LoVo (cell line): Measurements from ENCODE around the gene FDX2.

Source experiments
- DNase-seq: peaks from one replicate; pipeline ENCODE4 v3.0.0-alpha.2; 2016; ENCODE audit warnings: low spot score

FDX2 gene

DNA sequence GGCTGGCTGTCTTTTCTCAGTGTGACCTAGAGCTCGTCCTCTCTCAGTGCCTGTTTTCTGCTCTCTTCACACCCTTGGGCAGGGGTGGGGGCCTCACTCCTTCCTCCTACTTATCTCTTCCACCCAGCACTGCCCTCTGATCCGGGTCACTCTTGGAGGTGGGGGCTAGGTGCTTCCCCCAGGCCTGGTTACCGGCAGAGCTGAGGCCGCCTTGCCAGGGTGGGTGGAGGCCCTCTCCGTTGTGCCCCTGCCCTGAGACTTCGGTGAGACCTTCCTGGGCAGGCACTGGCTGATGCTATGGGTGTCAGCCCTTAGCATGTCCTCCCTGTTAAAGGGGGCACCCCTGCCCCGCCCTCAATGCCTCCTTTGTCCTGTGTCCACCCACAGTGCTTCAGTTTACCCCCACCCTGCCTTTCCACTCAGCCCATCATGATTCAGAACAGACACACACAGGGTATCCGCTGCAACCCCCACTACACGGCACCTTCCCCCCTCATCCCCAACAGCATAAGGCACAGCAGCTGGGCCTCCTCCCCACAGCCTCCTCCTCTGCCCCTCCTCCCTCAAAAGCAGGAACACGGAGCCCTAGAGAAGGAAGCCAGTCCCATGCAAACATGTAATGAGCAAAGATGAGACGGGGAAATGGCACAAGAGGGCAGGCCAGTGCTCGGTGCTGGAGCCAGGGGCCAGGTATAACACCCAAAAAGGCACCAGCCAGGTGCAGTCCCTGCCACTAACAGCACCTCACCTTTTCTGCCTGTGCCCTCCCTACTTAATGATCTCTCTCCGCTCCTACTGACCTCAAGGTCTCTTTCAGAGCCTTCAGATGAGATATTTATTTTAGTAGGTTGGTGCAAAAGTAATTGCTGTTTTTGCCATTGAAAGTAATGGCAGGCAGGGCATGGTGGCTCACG, 16.0 kb downstream of the FDX2 start:
- no peak for DNase-seq

DNA sequence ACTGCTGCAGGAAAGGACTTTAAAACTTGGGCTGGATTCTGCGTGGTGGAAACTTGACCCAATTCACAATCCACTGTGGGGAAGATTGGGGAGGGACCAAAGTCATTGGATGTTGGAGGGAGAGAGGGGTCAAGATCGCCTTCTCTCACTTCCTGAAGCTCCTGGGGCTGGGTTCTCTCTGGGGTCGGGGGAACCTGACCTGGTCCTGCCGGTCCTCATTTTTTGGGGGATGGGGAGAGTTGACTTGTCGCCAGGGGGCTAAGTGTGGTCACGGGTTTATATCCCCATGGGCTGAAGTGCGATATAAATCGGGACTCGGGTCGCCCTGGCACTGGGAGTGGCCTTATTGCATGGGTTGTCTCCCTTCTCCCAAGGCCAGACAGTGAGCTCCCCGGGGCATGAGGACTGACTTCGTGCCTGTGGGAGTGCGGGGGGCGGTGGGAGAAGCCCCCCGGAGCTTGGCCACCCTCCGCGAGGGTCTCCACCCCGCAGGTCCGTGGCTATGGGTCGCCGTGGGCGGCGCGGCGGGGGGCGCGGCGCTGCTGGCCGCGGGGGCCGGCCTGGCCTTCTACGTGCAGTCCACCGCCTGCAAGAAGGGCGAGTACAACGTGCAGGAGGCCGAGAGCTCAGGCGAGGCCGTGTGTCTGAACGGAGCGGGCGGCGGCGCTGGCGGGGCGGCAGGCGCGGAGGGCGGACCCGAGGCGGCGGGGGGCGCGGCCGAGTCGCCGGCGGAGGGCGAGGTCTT, 19.8 kb downstream of the FDX2 start:
- no peak for DNase-seq

DNA sequence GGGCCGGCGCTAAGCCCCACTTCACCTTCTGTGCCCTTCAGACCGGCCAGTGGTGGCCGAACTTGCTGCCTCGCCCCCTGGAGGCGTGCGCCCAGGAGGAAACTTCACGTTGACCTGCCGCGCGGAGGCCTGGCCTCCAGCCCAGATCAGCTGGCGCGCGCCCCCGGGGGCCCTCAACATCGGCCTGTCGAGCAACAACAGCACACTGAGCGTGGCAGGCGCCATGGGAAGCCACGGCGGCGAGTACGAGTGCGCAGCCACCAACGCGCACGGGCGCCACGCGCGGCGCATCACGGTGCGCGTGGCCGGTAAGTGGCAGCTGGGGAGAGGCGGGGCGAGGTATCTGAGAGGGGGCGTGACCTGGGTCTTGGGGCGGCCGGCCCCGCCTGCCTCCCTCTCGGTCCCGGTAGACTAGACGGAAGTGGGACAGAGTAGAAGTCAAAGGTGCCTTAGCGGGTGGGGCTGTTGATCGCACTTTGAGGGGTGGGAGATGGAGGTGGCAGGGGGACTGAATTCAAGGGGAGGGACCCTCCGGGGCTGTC, 20.4 kb downstream of the FDX2 start:
- no peak for DNase-seq

DNA sequence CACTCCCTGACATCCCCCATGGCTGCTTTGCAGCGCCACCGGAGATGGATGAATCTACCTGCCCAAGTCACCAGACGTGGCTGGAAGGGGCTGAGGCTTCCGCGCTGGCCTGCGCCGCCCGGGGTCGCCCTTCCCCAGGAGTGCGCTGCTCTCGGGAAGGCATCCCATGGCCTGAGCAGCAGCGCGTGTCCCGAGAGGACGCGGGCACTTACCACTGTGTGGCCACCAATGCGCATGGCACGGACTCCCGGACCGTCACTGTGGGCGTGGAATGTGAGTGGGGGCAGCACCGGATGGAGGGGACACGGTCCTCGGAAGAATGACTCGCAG, 21.5 kb downstream of the FDX2 start:
- DNase-seq = no peak

DNA sequence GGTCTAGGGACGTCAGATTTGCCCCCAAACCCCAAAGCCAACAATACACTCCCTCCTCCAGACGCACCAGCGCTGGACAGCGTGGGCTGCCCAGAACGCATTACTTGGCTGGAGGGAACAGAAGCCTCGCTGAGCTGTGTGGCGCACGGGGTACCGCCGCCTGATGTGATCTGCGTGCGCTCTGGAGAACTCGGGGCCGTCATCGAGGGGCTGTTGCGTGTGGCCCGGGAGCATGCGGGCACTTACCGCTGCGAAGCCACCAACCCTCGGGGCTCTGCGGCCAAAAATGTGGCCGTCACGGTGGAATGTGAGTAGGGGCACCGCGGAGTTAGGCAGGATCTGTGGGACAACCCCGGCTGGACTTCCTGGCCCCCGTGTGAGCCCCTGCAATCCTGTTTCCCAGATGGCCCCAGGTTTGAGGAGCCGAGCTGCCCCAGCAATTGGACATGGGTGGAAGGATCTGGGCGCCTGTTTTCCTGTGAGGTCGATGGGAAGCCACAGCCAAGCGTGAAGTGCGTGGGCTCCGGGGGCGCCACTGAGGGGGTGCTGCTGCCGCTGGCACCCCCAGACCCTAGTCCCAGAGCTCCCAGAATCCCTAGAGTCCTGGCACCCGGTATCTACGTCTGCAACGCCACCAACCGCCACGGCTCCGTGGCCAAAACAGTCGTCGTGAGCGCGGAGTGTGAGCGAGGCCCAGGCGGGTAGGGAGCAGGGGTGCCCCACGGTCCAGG, 22.0 kb downstream of the FDX2 start:
- no peak for DNase-seq

DNA sequence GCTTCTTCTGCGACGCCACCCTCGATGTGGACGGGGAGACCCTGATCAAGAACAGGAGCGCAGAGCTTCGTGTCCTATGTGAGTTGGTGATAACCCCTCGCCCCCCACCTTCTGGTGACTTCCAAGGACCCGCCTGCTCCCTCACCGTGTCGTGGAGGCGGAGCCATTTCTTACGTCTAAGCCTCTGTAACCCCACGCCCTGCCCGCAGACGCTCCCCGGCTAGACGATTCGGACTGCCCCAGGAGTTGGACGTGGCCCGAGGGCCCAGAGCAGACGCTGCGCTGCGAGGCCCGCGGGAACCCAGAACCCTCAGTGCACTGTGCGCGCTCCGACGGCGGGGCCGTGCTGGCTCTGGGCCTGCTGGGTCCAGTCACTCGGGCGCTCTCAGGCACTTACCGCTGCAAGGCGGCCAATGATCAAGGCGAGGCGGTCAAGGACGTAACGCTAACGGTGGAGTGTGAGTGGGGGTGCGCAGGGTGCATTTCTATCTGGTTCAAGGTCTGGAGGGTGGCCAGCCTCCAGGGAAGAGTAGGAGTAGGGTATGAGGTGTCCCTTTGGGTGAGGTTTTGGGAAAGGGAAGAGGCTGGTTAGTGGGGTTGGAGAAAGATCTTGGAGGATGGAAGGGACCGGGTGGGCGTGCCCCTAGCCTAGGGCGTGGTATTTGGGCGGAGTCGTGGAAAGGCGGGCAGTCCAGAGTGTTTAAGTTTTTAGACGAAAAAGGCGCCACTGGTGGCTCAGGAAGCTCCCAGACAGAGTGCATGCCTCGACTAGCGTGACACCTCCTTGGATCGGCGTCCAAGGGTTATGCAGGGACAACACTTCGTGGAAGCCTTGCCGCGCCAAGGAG, 22.8 kb downstream of the FDX2 start:
- no peak for DNase-seq

DNA sequence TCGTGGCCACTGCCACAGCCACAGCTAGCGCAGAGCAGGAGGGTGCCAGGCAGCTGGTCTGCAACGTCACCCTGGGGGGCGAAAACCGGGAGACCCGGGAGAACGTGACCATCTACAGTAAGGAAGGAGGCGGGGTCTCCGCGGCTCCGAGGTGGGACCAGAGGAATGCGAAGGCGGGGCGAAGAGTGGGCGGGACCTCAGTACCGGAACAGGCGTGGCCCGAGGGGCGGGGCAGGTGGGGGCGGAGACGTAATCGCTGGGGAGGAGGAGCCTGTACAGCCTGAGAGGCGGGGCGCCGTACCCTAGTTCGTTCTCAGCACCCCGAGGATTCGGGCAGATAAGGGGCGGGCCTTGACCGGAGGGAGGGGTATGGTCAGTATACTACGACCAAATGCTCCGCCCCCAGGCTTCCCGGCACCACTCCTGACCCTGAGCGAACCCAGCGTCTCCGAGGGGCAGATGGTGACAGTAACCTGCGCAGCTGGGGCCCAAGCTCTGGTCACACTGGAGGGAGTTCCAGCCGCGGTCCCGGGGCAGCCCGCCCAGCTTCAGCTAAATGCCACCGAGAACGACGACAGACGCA, 23.5 kb downstream of the FDX2 start:
- peak; percentile 91 for DNase-seq

DNA sequence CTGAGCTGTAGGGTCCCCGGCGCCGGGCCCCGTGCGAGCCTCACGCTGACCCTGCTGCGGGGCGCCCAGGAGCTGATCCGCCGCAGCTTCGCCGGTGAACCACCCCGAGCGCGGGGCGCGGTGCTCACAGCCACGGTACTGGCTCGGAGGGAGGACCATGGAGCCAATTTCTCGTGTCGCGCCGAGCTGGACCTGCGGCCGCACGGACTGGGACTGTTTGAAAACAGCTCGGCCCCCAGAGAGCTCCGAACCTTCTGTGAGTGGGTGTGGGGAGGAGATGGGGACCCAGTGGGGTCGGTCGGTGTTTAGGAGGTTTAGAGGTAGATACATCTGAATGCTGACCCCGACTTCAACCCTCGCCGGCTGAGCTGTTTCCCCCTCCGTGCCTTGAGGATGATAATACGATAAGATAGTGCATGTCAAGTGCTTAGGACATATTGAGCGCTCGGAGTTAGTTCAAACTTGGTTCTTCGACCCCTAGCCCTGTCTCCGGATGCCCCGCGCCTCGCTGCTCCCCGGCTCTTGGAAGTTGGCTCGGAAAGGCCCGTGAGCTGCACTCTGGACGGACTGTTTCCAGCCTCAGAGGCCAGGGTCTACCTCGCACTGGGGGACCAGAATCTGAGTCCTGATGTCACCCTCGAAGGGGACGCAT, 24.1 kb downstream of the FDX2 start:
- no peak for DNase-seq

DNA sequence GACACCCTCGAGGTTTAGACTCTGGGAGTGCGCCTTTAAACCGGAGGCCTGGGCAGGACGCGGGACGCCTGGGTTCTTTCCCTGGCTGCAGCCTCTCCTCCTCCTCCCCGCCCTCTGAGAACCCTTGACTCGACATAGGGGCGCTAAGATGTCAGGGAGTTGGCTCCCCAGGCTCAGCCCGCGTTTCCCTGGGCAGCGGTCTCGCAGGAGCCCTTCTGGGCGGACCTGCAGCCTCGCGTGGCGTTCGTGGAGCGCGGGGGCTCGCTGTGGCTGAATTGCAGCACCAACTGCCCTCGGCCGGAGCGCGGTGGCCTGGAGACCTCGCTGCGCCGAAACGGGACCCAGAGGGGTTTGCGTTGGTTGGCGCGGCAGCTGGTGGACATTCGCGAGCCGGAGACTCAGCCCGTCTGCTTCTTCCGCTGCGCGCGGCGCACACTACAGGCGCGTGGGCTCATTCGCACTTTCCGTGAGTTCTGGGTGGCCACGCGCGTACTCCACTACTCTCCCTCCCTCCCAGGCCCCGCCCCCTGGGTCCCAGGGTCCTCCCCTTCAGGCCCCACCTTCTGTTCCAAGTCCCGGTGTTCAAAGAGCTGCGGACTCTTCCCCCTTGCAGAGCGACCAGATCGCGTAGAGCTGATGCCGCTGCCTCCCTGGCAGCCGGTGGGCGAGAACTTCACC, 24.8 kb downstream of the FDX2 start:
- DNase-seq = peak; percentile 75

DNA sequence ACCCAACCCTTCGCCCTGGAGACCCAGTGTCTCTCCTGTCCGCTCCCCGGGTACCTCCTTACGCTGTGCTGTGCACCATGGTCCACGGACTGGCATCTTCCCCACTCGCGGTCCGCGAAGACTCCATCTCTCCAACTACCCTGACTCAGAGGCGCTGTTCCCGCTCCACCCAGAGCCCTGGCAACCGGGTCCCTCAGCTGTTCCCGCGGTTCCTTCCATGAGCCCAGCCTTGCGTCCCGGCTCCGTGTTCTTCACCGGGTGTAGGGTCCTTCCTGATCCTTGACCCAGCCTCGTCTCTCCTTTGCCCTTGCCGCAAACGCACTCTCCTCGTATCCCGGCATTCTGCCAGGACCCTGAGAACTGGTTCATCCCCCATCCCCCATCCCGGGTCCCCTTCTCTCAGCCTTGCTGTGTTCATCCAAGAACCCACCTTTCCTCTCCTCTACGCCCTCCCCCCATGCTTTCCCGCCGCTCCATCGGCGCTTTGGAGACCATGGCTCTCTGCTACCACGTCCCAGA, 25.4 kb downstream of the FDX2 start:
- DNase-seq = no peak

DNA sequence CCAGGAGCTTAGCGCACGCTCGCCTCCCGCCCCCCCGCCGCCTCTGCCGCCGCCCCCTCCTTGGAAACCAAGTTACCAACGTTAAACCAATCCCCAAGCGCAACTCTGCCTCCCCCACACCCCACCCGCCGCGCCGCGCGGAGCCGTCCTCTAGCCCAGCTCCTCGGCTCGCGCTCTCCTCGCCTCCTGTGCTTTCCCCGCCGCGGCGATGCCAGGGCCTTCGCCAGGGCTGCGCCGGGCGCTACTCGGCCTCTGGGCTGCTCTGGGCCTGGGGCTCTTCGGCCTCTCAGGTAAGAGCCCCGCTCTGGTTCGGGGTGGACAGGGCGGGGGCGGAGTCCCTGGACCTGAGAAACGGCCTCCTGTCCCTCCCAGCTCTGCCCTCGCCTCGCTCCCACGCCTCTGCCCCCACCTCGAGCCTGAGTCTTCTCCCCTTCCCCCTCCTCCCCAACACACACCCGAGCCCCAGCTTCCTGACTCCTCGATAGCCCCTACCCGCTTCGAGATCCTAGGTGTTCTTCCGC, 25.9 kb downstream of the FDX2 start, which contains the start of gene ICAM5:
Gene ICAM5, plus strand, starts transcription at position 117 of the 521 bp plus-strand sequence. Its CDS starts 92 bp downstream, at position 209.
- DNase-seq = no peak

DNA sequence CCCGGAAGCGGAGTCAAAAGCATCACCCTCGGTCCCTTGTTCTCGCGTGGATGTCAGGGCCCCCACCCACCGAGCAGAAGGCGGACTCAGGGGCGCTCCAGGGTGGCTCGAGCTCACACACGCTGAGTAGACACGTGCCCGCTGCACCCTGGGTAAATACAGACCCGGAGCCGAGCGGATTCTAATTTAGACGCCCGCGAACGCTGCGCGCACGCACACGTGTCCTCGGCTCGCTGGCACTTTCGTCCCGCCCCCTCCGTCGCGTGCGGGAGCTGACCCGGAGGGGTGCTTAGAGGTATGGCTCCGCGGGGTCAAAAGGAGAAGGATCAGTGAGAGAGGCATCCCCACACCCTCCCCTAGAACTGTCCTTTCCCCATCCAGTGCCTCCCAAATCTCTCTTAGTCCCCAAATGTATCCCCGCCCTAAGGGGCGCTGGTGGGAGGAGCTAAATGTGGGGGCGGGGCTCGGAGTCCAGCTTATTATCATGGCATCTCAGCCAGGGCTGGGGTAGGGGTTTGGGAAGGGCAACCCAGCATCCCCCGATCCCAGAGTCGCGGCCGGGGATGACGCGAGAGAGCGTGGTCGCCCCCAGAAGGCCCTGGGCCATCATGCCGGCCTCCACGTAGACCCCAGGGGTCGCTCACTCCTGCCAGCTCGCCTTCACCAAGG, 26.5 kb downstream of the FDX2 start:
- peak; percentile 36 for DNase-seq

DNA sequence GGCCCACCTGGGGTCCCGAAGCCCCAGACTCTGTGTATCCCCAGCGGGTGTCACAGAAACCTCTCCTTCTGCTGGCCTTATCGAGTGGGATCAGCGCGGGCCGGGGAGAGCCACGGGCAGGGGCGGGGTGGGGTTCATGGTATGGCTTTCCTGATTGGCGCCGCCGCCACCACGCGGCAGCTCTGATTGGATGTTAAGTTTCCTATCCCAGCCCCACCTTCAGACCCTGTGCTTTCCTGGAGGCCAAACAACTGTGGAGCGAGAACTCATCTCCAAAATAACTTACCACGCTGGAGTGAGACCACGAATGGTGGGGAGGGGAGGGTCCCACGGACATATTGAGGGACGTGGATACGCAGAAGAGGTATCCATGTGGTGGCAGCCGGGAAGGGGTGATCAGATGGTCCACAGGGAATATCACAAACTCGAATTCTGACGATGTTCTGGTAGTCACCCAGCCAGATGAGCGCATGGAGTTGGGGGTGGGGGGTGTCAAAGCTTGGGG, 27.1 kb downstream of the FDX2 start:
- no peak for DNase-seq

DNA sequence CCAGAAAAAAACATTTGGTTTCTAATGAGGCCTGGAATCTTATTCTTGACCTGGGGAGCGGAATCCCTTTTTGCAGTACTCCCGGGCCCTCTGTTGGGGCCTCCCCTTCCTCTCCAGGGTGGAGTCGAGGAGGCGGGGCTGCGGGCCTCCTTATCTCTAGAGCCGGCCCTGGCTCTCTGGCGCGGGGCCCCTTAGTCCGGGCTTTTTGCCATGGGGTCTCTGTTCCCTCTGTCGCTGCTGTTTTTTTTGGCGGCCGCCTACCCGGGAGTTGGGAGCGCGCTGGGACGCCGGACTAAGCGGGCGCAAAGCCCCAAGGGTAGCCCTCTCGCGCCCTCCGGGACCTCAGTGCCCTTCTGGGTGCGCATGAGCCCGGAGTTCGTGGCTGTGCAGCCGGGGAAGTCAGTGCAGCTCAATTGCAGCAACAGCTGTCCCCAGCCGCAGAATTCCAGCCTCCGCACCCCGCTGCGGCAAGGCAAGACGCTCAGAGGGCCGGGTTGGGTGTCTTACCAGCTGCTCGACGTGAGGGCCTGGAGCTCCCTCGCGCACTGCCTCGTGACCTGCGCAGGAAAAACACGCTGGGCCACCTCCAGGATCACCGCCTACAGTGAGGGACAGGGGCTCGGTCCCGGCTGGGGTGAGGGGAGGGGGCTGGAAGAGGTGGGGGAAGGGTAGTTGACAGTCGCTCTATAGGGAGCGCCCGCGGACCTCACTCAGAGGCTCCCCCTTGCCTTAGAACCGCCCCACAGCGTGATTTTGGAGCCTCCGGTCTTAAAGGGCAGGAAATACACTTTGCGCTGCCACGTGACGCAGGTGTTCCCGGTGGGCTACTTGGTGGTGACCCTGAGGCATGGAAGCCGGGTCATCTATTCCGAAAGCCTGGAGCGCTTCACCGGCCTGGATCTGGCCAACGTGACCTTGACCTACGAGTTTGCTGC, 28.7 kb downstream of the FDX2 start, which contains the start of gene ICAM4:
Gene ICAM4, plus strand, starts transcription at position 153 of the 935 bp plus-strand sequence. Its CDS starts 58 bp downstream, at position 211.
- DNase-seq = no peak

DNA sequence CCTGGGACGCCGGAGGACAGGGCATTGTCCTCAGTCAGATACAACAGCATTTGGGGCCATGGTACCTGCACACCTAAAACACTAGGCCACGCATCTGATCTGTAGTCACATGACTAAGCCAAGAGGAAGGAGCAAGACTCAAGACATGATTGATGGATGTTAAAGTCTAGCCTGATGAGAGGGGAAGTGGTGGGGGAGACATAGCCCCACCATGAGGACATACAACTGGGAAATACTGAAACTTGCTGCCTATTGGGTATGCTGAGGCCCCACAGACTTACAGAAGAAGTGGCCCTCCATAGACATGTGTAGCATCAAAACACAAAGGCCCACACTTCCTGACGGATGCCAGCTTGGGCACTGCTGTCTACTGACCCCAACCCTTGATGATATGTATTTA, 30.4 kb downstream of the FDX2 start:
- DNase-seq = no peak

DNA sequence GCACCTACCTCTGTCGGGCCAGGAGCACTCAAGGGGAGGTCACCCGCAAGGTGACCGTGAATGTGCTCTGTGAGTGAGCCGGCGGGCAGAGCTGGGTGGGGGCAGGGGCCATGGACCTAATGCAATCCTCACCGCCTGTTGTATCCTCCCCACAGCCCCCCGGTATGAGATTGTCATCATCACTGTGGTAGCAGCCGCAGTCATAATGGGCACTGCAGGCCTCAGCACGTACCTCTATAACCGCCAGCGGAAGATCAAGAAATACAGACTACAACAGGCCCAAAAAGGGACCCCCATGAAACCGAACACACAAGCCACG, 30.9 kb downstream of the FDX2 start:
- DNase-seq = no peak
